ENCODE results near the gene RNMT.
A peak's percentile ranks its signal among the peaks of the same experiment; 100 is the strongest.
"Not testable (repeated sequence)": the region's sequence is repeated elsewhere in the genome, so short reads cannot be mapped to it uniquely, and the experiment has no call there.

The RNMT gene

DNA sequence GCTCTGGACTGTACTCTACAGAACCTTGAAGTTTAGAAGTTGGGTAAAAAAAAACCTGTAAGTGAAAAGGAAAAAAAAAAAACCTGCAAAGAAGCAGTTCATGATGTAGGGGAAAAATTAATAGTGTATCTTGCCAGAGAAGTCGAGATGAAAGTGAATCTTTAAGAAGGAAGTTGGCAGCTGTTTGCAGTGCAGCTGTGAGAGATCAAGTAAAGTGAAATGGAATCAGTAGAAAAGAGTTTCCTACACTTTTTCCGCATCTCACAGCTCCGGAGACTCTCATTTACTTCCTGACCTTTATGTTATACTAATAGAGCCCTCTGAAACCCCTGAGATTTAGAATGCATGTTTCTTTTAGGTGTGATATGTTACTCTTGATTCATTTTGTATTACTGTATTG is 19.2 kb downstream of the RNMT start:
- no peak for DNase-seq

DNA sequence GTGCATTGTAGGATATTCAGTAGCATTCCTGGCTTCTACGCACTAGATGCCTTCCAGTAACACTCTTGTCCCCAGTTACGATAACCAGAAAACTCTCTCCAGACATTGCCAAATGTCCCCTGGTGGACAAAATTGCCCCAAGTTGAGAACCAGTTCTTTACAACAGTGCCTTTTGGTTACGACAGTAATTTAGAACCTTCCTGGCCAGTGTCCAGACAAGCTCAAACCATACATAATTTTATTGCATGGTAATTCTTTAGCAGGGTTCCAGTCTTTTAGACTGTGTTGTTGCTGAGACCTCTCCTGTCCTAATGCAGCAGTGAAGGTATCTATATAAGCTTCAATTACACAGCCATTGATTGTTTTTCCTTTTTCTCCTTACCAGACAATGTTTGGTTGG is 20.2 kb downstream of the RNMT start:
- DNase-seq: no peak

DNA sequence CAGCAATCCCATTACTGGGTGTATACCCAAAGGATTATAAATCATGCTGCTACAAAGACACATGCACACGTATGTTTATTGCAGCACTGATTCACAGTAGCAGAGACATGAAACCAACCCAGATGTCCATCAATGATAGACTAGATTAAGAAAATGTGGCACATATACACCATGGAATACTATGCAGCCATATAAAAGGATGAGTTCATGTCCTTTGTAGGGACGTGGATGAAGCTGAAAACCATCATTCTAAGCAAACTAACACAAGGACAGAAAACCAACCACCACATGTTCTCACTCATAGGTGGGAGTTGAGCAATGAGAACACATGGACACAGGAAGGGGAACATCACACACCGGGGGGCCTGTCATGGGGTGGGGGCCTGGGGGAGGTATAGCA is 25.1 kb downstream of the RNMT start:
- not testable (repeated sequence) for DNase-seq

DNA sequence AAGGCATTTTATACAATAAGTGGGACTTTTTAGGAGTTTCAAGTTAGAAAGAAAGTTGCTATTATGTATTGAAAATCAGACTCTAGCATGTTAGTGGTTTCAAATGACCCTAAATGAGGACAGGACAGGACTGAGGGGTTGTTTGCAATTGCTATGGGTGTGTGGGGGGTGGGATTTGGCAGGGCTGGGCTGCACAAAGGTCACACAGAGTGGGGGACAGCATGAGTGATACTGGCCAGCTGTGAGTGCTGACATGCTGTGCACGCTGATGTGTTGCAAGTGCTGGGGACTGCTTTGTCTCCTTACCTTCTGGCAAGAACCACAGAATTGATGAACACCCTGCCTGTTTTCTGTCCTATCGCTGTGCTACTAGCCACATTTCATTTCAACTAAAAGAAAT is 29.8 kb downstream of the RNMT start:
- DNase-seq: no peak

DNA sequence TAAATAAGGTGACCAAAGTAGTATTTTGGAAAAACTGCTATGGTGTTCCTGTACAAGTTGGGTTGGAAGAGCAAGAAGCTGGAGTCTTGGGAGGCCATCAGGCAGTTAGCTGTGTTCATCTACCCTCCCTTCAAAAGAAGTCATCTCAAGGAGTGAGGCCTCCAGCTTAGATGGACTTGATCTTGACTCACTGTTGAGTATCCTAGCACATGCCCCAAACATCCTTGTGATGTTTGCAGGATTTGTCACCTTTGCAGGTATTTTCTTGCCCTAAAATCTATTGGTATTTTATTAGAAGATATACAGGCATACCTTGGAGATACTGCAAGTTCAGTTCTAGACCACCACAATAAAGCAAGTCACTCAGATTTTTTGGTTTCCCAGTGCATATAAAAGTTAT is 30.2 kb downstream of the RNMT start:
- DNase-seq: no peak

DNA sequence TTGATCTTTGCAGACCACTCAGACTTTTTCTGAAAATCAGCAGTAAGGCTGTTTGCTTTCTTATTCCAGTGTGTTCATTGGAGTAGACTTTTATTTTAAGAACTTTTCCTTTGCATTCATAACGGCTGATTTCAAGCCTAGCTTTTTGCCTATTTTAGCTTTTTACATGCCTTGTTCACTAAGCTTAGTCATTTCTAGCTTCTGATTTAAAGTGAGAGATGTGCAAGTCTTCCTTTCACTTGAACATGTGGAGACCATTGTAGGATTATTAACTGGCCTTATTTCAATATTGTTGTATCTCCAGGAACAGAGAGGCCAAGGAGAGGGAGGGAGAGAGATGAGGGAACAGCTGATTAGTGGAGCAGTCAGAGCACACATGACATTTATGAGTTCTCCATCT is 32.1 kb downstream of the RNMT start:
- DNase-seq: no peak

DNA sequence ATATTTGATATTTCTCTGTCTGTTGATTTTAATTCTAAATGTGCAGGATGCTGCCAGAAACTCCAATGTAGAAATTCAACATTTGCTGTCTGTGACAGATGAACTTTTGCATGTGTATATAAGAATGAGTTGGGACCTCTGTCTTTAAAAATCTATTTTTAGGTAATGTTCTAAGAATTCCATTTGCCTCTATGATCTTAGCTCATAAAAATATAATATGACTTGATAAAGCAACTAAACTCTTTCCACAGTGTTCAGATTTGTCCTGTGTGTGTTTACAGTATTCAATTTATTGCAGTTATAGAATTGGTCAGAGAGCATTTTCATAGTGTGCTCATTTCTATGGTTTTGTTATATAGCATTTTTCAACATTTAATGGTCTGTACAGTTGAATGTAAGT is 33.6 kb downstream of the RNMT start:
- no peak for DNase-seq

DNA sequence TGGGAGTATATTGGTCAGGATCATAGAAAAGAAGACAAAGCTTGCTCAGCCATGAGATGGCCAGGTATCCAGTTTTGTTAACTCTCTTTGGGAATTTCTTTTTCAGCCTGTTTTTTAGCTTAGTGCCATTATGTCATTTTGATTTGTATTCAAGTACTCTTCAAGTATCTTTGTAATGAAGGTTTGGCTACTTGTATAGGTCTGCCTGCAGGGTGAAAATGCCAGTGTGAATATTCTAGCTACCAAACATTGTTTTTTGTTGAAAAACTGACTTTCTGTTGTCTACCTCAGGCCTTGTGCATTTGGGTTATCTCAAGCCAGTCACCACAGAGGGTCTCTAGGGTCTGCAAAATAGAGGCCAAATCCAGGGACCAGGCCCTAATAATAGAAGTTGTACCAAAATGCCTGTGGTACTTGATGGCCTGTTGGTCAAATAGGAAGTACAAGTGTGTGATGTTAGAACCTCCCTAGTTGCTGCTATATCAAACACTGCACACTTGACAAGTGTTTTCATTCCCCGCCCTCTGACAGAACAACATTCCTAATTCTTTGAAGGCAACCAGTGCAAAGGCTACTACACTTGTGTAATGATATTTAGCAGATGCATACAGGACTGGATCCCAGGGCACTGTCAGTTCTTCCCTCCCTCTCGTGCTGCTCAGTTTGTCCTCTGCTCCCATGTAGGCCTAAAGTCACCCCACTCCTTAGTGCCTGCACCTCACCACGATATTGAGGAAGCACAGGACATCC is 36.4 kb downstream of the RNMT start:
- no peak for DNase-seq

DNA sequence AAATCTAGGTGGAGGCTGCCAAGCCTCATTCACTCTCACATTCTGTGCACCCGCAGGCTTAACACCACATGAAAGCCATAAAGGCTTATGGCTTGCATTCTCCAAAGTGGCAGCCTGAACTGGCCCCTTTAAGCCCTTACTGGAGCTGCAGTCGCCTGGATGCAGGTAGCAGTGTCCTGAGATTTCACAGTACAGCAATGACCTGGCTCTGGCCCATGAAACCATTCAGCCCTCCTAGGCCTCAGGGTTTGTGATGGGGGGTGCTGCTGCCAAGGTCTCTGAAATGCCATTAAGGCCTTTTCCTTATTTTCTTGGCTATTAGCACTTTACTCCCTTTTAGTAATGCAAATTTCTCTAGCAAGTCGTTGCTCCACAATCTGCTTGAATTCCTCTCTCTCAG is 48.6 kb downstream of the RNMT start:
- DNase-seq: no peak

DNA sequence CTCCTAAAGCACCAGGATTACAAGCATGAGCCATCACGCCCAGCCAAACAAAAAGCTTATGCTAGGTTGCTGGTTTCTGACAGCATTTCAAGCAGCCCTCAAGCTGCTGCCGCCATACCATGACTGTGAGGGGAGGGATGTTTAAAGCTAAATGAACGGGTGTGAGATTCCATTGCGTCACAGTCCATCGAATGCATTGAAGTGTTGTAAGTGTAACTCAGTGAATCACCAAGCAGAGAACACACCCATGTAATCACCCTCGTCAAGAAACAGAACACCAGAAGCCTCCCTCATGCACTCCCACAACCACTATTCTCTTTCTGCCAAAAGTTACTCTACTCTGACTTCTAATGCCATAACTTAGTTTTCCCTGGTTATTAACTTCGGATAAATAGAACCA is 64.7 kb downstream of the RNMT start:
- peak; percentile 17 for DNase-seq

DNA sequence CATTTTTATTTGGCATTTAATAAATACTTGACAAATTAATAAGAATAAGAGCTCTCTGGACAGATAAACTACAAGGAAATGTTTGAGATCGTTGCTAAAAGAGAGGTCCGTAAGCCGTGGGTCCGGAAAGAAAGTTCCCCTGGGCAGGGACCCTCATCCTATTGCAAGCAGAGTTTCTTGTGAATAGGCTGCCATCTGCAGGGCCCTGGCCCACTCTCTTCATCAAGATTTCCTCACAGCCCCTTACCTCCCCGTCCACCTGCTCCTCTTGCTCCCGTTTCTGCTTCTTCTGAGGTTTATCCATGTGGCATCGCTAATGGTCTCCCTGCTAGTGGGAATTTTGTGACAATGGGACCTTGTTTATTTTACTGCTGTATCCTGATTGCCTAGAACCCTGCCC is 67.3 kb downstream of the RNMT start:
- no peak for DNase-seq

DNA sequence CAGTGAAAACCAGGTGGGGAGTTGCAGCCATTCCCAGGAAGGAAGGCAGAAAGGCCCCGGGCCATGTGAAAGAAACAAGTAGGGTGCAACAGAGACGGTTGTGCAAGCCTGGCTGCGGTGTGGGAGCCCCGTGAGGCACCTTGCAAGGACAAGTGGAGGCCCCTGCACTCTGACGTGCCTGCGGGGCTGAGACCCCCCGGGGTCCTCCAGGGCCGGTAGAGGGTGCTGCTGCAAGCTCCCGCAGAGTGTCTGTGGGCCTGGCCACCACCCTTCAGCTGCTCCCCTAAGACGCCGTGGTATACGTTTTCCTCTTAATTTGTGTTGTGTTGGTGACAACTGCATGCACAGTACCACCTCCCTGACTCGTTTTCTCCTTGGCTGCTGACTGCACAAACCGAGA is 70.0 kb downstream of the RNMT start:
- DNase-seq: no peak

DNA sequence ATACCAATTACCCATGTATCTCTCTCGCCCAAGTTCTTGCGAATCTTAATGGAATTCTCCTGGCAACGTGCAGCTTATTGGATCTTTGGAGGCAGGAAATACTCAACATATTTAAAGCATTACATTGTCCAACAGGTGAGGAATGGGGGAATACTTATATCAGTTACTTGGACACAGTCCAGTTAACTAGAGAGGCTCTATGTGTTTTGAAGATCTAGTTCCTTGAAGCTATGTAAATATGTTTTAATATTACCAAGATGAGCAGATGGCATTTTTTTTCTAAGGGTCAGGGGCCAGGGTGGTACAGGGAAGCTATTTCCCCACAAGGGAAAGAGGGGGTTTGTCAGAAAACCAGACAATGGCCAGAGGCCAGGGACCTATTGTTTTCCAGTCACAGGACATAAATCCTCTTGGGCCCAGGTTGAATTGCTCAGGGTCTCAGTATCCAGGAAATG is 70.7 kb downstream of the RNMT start:
- no peak for DNase-seq

DNA sequence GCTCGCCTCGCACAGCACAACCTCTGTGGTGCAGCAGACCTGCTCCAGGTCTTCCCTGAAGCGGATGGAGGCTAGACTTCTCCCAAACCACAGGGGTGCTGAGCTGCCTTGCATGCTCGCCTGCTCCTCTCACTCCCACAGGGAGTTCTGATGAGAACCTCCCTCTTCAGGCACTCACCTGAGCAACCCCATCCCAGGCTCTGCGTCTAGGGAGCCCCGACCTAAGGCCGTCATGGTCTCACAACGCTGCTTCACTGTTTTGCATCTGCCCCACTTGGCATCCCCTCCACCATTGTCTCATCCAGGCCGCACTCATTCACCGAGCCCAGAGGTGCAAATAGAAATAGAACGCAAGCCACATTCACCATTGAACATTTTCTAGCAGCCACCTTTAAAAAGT is 72.9 kb downstream of the RNMT start:
- no peak for DNase-seq

DNA sequence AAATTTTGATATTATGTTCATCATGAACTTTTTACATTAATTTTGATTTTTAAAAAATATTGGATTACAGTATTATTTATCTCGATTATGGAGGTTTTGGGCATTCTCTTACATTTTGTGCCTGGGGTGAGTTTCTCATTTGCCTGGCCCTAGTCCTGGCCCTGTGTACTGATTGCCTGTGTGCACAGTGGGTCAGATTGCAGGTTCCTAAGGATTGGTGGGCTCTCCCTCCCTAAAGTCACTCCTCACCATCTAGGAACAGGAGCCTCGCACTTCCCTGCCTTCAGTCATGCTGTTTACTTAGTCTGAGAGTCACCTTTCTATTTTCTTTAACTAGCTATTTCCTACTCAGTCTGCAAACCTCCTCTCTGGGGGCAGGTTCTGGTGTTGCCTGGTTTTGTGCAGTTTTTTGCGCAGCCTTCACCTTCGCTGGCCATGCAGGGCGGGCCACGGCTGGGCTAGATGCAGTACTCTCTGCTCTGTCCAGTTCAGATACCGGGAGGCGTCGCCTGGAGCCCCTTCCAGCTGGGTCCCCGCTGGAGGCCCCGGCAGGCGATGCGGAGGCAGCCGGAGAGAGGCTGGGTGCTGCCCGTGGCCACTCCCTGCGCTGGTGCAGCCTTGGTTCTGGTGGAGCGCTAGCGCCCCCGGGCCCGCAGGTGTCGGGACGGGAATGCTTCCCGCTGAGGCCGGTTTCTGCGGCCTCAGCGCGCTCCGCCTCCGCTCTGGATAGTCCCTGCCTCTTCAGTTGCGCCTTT is 74.2 kb downstream of the RNMT start:
- peak; percentile 68 for DNase-seq

DNA sequence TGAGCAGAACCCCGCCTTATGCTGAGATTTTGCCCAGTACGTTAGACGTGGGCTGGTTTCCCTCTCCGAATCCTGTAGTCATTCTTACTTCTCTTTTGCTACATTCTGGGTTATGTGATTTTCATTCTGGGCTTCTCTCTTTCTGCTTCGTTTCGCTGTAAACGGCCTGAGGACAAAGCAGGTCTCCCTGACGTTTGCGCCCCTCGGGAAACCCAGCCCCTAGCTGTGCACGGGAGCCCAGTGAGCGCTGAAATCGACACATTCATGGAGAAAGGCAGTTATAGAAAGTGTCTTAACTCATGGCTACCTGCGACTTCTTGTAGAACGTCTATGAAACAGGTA is 74.8 kb downstream of the RNMT start:
- no peak for DNase-seq

DNA sequence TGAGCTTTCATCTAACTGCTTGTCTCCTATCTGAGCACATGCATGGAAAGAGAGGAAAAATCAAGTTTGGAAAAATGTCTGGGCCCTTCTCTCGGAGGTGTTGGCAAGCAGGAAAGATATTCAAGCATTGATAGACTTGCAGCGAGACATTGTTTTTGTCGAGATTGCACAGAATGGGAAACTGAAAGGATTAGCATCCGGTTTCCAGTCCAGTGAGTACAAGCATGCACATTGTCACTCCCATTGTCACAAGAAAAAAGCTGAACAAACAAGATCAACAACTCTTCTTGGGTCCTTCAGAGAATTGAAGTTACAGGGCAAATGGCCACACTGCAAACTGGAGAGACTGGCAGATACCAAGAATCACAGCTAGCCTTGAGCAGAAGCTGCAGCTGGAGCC is 77.8 kb downstream of the RNMT start:
- DNase-seq: no peak

DNA sequence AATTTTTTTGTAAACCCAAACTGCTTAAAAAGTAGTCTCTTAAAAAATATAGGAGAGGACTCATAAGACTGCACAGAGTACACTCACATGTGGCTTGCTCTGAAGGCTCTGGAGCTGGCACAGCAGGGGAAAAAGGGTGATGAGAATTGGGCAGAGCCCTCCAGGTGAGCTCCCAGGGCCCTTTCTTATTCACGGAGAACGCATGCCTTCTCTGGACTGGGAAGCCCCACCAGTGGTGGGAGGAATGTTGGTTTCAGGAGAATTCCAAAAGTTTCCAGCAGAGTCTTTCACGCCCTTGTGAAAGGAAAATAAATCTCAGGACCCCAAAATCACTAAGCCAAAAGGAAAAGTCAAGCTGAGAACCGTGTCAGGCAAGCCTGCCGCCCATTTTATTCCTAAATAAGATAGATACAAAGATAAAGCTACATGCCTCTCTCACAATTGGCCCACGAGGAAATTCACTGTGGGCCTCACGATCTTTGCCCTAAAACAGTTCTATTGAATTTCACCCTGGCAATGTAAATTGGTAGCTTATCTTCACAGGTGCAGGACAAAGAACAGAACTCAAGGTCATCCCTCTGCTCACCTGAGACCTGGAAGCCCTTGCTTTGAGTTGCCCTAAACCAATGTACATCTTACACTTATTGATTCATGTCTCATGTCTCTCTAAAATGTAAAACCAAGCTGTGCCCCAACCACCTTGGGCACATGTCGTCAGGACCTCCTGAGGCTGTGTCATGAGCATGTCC is 82.0 kb downstream of the RNMT start:
- no peak for DNase-seq

DNA sequence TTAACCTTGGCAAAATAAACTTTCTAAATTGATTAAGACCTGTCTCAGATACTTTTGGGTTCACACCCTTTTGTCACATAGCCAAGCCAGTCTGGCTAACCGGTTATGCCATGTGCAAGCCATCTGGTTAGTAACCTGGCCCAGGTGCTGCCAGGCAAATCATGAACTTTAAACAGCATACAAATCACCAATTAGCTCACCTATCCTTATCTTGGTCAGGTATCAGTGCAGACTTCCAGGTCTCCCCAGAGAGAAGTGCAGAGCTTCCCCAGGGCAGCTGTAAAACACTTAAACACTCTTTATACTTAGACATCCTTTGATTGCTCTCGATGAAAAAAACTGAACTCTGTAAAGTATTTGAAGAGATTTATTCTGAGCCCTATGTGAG is 82.6 kb downstream of the RNMT start:
- DNase-seq: no peak

DNA sequence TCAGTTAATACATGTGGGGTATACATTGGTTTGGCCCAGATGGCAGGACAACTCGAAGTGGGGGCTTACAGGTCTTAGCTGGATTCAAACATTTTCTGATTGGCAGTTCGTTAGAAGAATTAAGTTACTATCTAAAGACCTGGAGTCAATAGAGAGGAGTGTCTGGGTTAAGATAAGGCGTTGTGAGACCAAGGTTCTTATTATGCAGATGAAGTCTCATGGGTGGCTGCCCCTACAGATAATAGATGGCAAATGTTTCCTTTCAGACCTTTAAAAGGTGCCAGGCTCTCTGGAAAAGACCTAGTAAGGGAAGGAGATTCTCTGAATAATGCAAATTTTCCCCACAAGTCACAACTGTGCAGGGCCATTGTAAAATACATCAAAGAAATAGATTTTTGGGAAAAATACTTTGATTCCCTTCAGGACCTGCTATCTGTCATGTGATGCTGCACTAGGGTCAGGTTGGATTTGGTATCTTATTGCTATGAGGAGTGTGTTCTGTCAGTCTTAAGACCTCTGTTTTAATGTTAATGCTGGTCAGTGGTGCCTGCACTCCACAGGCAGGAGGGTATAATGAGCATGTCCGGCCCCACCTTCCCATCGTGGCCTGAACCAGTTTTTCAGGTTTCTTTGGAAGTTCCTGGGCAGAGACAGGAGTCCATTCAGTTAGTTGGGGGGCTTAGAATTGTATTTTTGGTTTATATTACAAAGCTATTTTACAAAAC is 83.2 kb downstream of the RNMT start:
- DNase-seq: no peak

DNA sequence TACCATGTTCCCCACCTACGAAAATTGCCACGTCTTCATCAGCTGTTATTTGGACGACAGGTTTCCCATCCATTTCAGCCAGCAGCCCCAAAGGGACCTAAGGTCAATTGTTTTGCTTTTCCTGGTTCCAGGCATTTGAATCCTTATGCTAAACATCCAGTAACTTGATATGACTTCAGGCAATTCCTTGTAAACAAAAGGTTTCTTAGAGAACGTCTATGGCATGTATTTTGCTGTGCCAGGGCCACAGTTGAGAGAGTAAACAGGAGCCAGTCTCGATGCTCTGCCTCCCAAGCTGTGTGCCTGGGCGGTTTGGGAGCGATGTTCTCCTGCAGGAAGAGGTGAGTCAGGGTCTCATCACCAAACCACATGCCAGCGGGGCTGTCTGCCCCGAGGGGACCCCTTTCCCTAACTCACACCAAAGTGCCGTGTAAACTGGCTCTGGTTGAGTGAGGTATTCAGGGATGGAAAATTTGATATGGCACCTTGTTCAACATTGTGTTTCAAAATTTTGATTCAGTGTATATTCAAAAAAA is 84.5 kb downstream of the RNMT start:
- no peak for DNase-seq

DNA sequence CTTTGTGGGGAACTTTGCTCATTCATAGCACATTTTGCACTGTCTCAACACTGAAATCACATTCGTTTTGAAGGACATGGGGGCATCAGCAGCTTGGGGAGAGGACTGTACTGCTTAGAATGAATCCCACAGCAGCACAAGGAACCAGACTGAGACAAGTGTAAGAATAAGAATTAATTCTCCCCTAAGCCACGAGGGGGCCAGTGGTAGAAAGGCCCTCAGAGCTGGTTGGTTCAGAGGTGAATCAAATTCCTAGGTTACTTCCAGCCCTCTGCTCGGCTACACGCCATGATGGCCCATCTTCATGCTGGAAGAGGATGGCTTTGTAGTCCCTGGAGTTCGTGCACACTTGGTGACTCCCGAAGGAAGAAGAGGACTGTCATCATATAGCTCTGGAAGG is 85.5 kb downstream of the RNMT start:
- peak; percentile 31 for DNase-seq

DNA sequence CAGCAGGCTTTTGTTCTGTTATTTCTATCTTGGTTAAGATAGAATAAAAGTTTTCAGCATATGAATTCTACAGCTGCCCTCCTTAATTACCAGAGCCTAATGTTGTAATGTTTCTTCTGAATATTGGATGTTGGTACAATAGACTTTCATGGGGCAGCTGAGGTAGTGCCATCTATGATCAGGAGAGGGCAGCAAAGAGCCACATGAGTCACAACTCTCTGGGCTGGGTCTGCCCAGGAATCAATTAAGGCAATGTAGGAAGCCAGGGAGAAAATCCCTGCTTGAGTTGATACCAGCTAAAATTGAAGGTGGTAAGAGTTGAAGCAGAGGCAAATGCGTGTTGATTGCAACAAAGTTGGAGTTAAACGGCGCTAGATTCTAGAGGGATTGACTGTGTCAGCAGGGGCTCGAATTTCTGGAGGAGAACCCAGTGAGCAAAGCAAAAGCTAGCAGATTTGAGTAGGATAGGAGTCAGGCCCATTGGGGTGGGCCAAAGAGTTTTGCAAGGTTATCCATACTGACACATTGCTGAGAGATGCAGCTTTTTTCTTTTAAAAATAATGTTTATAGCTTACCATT is 86.9 kb downstream of the RNMT start:
- peak; percentile 79 for DNase-seq
